ENCODE measurements around the gene CLIC4.

CLIC4 gene

GRCh38 chr1:24865168-24865567, 119.9 kb downstream of the CLIC4 start:
- TF ChIP-seq, protein P1, sequence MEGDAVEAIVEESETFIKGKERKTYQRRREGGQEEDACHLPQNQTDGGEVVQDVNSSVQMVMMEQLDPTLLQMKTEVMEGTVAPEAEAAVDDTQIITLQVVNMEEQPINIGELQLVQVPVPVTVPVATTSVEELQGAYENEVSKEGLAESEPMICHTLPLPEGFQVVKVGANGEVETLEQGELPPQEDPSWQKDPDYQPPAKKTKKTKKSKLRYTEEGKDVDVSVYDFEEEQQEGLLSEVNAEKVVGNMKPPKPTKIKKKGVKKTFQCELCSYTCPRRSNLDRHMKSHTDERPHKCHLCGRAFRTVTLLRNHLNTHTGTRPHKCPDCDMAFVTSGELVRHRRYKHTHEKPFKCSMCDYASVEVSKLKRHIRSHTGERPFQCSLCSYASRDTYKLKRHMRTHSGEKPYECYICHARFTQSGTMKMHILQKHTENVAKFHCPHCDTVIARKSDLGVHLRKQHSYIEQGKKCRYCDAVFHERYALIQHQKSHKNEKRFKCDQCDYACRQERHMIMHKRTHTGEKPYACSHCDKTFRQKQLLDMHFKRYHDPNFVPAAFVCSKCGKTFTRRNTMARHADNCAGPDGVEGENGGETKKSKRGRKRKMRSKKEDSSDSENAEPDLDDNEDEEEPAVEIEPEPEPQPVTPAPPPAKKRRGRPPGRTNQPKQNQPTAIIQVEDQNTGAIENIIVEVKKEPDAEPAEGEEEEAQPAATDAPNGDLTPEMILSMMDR (IDR thresholded peaks at IDR 0.05), result no peak
- Histone ChIP-seq H3K4me3 (ENCODE audit: low read depth in 1 of 2, low read length in 1 of 2) (no peak overlapping the region), H3K36me3 (no peaks in the 10 kb centered on the region), H3K27ac (no peak overlapping the region), H3K9me3 (no peaks in the 10 kb centered on the region), H3K27me3 (peaks cover 86% of the 10 kb centered on the region), H3K4me1 (ENCODE audit: control insufficient read depth in 1 of 2, insufficient read depth in 1 of 2, low read depth in 1 of 2, low read length in 1 of 2) (no peaks in the 10 kb centered on the region)

DNA sequence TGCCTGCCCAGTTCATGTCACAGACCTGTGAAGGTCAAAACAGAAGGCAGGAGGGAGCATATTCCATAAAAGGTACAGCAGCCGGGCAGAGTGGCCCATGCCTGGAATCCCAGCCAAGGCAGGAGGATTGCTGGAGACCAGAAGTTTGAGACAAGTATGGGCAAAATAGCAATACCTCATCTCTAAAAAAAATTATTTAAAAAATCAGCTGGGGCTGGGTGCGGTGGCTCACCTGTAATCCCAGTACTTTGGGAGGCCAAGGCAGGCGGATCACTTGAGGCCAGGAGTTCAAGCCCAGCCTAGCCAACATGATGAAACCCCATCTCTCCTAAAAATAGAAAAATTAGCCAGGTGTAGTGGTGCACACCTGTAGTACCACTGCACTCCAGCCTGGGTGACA, 120.3 kb downstream of the CLIC4 start:
- peaks cover 90% of the 10 kb centered on the region for H3K27me3 ChIP-seq
- H3K27ac ChIP-seq, result no peak overlapping the region
- H3K4me1 ChIP-seq (ENCODE audit: control insufficient read depth in 1 of 2, insufficient read depth in 1 of 2, low read depth in 1 of 2, low read length in 1 of 2), result no peaks in the 10 kb centered on the region
- TF ChIP-seq, protein P1 (IDR thresholded peaks at IDR 0.05), result no peak
- H3K4me3 ChIP-seq (ENCODE audit: low read depth in 1 of 2, low read length in 1 of 2), result no peak overlapping the region
- H3K9me3 ChIP-seq, result no peaks in the 10 kb centered on the region
- H3K36me3 ChIP-seq, result no peaks in the 10 kb centered on the region

GRCh38 chr1:24866211-24867083, 121.2 kb downstream of the CLIC4 start:
- Histone ChIP-seq H3K27me3 (peaks cover 95% of the 10 kb centered on the region), H3K4me3 (ENCODE audit: low read depth in 1 of 2, low read length in 1 of 2) (no peak overlapping the region)
- TF ChIP-seq, protein P1 (IDR thresholded peaks at IDR 0.05), result no peak

GRCh38 chr1:24867084-24867870, 122.0 kb downstream of the CLIC4 start:
- TF ChIP-seq, protein P1 (IDR thresholded peaks at IDR 0.05), result no peak
- H3K9me3 ChIP-seq, result no peaks in the 10 kb centered on the region
- H3K4me3 ChIP-seq (ENCODE audit: low read depth in 1 of 2, low read length in 1 of 2), result no peak overlapping the region
- no peak overlapping the region for H3K27ac ChIP-seq
- H3K36me3 ChIP-seq, result no peaks in the 10 kb centered on the region
- H3K4me1 ChIP-seq (ENCODE audit: control insufficient read depth in 1 of 2, insufficient read depth in 1 of 2, low read depth in 1 of 2, low read length in 1 of 2), result peaks cover 6 to 11% of the 10 kb centered on the region in 2 experiments
- H3K27me3 ChIP-seq, result peaks cover 95% of the 10 kb centered on the region

More at GRCh38 chr1:24866211-24867083, 121.2 kb downstream of the CLIC4 start:
- H3K36me3 ChIP-seq, result no peaks in the 10 kb centered on the region
- no peak overlapping the region for H3K27ac ChIP-seq
- no peaks in the 10 kb centered on the region for H3K9me3 ChIP-seq
- peaks cover 0 to 2% of the 10 kb centered on the region in 2 experiments for H3K4me1 ChIP-seq (ENCODE audit: control insufficient read depth in 1 of 2, insufficient read depth in 1 of 2, low read depth in 1 of 2, low read length in 1 of 2)

DNA sequence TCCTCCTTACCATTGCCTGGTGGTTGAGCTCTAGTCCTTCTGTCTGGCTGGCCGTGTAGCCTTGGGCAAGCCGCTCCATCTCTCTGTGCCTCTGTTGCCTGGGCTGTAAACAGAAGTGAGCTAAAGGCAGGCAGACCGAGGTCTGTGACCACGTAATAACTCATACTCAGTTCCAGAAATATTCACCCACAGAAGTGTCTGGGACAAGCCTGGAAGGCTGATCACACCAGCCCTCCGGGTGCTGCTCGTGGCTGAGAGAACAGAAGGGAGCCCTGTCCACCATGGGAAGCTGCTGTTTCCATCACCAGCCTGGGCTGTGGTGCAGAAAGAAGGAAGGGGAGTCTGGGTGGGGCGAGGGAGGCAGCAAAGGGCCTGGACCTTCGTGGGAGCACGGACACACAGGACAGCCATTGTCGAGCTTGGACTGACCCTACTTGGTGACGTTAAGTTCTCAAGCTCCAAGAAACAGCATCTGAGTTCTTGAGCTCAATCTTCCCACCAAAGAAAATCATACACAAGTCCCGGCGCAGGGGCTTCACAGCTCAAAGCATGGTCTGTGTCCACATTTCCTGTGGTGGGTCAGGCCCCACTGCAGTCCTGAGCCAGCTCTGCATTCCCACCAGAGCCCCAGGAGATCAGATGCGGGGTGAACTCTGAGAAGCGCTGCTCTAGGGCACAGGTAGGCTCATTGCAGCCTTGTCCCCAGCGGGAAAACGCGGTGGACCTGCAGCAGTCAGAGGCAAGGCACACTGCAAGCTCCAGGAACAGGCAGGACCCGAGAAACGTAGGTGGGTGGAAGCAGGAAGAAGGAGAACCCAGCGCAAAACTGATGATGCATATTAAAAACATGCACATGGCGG, 123.0 kb downstream of the CLIC4 start:
- peaks cover 13 to 17% of the 10 kb centered on the region in 2 experiments for H3K4me1 ChIP-seq (ENCODE audit: control insufficient read depth in 1 of 2, insufficient read depth in 1 of 2, low read depth in 1 of 2, low read length in 1 of 2)
- H3K27me3 ChIP-seq, result peaks cover 87% of the 10 kb centered on the region
- no peak overlapping the region for H3K4me3 ChIP-seq (ENCODE audit: low read depth in 1 of 2, low read length in 1 of 2)
- no peaks in the 10 kb centered on the region for H3K36me3 ChIP-seq
- no peak overlapping the region for H3K27ac ChIP-seq
- TF ChIP-seq, protein P1 (IDR thresholded peaks at IDR 0.05), result no peak
- no peaks in the 10 kb centered on the region for H3K9me3 ChIP-seq

Data from neutrophil (primary cell).